Measurements from ENCODE around the gene HHIPL1. TPM values are rescaled to one million over a fixed set of nuclear protein-coding genes. Genes with fewer than 3 reads are reported as not detected.

Gene HHIPL1
- total RNA-seq, 2 experiments from 2014 or later: not detected

DNA sequence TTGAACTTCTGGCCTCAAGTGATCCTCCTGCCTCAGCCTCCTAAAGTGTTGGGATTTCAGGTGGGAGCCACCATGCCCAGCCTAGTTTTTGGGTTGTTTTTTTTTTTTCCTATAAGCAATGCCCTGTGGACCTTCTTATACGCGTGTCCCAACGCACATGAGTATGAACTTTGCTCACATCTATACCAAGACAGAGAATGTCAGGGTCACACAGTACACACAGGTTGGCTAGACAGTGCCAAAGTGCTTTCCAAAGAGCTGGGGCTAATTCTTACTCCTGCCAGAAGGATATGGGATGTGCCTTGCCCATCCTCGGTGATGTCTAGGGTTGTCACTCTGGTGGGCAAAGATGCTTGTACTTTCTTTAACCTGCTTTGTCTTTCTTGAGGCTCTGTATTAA is 33.3 kb upstream of the HHIPL1 start:
- Mint-ChIP-seq H3K36me3 (ENCODE audit: low read depth) (no peaks in the 10 kb centered on the region), H3K27me3 (peaks cover 12% of the 10 kb centered on the region), H3K9me3 (no peaks in the 10 kb centered on the region), H3K27ac (no peak overlapping the region), H3K4me3 (no peak overlapping the region), H3K4me1 (ENCODE audit: low read depth) (peaks cover 14% of the 10 kb centered on the region)
- Histone ChIP-seq H3K9me3 (ENCODE audit: control insufficient read depth in 1 of 2, insufficient read depth in 1 of 2, low read length in 2 of 2) (no peaks in the 10 kb centered on the region), H3K4me1 (ENCODE audit: insufficient read depth, low read length) (no peaks in the 10 kb centered on the region), H3K27me3 (ENCODE audit: control insufficient read depth in 1 of 2, insufficient read depth in 2 of 2, low read length in 2 of 2) (peaks cover 0 to 15% of the 10 kb centered on the region in 2 experiments), H3K27ac (ENCODE audit: low read depth in 1 of 2, low read length in 2 of 2) (no peak overlapping the region), H3K4me3 (ENCODE audit: low read length) (no peak overlapping the region), H3K36me3 (ENCODE audit: insufficient read depth, low read length) (no peaks in the 10 kb centered on the region)
- ATAC-seq (ENCODE audit: poor library complexity) (no peak), DNase-seq (no peak)
- intact Hi-C loops (cut with DNase I, micrococcal nuclease): no loop called here
- TF ChIP-seq, protein P1, sequence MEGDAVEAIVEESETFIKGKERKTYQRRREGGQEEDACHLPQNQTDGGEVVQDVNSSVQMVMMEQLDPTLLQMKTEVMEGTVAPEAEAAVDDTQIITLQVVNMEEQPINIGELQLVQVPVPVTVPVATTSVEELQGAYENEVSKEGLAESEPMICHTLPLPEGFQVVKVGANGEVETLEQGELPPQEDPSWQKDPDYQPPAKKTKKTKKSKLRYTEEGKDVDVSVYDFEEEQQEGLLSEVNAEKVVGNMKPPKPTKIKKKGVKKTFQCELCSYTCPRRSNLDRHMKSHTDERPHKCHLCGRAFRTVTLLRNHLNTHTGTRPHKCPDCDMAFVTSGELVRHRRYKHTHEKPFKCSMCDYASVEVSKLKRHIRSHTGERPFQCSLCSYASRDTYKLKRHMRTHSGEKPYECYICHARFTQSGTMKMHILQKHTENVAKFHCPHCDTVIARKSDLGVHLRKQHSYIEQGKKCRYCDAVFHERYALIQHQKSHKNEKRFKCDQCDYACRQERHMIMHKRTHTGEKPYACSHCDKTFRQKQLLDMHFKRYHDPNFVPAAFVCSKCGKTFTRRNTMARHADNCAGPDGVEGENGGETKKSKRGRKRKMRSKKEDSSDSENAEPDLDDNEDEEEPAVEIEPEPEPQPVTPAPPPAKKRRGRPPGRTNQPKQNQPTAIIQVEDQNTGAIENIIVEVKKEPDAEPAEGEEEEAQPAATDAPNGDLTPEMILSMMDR (IDR thresholded peaks at IDR 0.05): no peak
- ChIA-PET CTCF (no interaction called here), POLR2A (no interaction called here)

DNA sequence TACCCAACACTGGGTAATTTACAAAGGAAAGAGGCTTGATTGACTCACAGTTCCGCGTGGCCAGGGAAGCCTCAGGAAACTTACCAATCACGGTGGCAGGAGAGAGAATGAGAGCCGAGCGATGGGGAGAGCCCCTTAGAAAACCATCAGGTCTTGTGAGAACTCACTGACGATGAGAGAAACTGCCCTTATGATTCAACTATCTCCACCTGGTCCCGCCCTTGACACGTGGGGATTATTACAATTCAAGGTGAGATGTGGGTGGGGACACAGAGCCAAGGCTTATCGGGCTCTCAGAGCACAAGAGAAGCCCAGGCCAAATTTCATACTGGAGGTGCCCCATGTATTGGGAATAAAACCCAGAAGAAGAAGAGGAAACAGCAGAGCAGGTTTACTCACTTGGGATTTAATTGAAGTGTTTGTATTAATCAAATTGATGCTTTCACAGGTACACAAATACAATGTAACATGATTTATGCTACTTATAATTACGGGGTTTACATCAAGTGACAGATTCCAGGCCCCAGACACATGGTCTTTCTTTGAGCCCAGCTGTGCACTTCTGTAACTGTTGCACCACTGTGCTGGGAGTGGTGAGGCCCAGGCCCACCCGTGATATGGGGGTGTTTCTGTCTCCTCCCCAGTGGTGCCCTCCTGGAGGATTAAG is 32.7 kb upstream of the HHIPL1 start:
- Histone ChIP-seq H3K9me3 (ENCODE audit: control insufficient read depth in 1 of 2, insufficient read depth in 1 of 2, low read length in 2 of 2) (no peaks in the 10 kb centered on the region), H3K4me3 (ENCODE audit: low read length) (no peak overlapping the region), H3K36me3 (ENCODE audit: insufficient read depth, low read length) (no peaks in the 10 kb centered on the region), H3K27ac (ENCODE audit: low read depth in 1 of 2, low read length in 2 of 2) (no peak overlapping the region), H3K27me3 (ENCODE audit: control insufficient read depth in 1 of 2, insufficient read depth in 2 of 2, low read length in 2 of 2) (peaks cover 0 to 15% of the 10 kb centered on the region in 2 experiments), H3K4me1 (ENCODE audit: insufficient read depth, low read length) (no peaks in the 10 kb centered on the region)
- Mint-ChIP-seq H3K4me1 (ENCODE audit: low read depth) (peaks cover 14% of the 10 kb centered on the region), H3K27ac (no peak overlapping the region), H3K9me3 (no peaks in the 10 kb centered on the region), H3K36me3 (ENCODE audit: low read depth) (no peaks in the 10 kb centered on the region), H3K4me3 (no peak overlapping the region), H3K27me3 (peaks cover 18% of the 10 kb centered on the region)
- ChIA-PET POLR2A (no interaction called here), CTCF (no interaction called here)
- TF ChIP-seq, protein P1 (IDR thresholded peaks at IDR 0.05): no peak
- DNase-seq (no peak), ATAC-seq (ENCODE audit: poor library complexity) (no peak)
- intact Hi-C loops (cut with DNase I, micrococcal nuclease): no loop called here

DNA sequence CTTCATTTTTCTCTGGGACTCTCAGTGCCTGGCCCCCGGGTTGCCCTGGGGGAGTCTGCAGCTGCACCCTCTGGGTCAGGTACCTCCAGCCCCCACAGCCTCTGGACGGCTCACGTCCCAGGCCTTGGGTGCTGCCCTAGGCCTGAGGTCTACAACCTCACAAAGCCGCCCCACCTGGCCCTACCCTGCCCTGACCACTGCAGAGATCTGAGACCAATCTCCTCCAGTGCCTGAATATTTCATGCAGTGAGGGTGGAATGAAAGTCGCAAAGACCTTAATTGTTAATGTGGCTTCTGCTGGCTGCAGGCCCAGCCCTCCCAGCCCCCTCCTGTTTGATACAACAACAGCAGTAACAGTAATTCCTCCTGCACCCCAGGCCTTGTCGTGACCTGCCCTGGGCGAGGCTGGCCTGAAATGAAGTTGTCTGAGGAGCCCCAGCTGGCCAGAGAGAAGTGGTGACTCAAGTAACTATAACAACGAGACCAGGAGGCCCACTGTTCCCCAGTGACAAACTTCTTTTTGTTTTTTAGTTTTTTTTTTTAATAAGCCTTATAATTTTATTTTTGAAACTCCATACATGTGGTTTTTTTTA is 32.1 kb upstream of the HHIPL1 start:
- intact Hi-C loops (cut with DNase I, micrococcal nuclease): no loop called here
- Histone ChIP-seq H3K27ac (ENCODE audit: low read depth in 1 of 2, low read length in 2 of 2) (no peak overlapping the region), H3K9me3 (ENCODE audit: control insufficient read depth in 1 of 2, insufficient read depth in 1 of 2, low read length in 2 of 2) (no peaks in the 10 kb centered on the region), H3K36me3 (ENCODE audit: insufficient read depth, low read length) (no peaks in the 10 kb centered on the region), H3K4me3 (ENCODE audit: low read length) (no peak overlapping the region), H3K4me1 (ENCODE audit: insufficient read depth, low read length) (no peaks in the 10 kb centered on the region), H3K27me3 (ENCODE audit: control insufficient read depth in 1 of 2, insufficient read depth in 2 of 2, low read length in 2 of 2) (peaks cover 2 to 19% of the 10 kb centered on the region in 2 experiments)
- POLR2A ChIA-PET: no interaction called here
- no peaks in the 10 kb centered on the region for H3K9me3 Mint-ChIP-seq
- ATAC-seq (ENCODE audit: poor library complexity): no peak
- DNase-seq: no peak
- no peak overlapping the region for H3K27ac Mint-ChIP-seq
- H3K36me3 Mint-ChIP-seq (ENCODE audit: low read depth): no peaks in the 10 kb centered on the region
- peaks cover 12% of the 10 kb centered on the region for H3K4me1 Mint-ChIP-seq (ENCODE audit: low read depth)
- CTCF ChIA-PET: no interaction called here
- H3K27me3 Mint-ChIP-seq: peaks cover 19% of the 10 kb centered on the region
- TF ChIP-seq, protein P1 (IDR thresholded peaks at IDR 0.05): no peak
- no peak overlapping the region for H3K4me3 Mint-ChIP-seq

Measured in CD4-positive, alpha-beta T cell (primary cell).